ENCODE data around the gene HMGB2. TPM values are rescaled to one million over a fixed set of nuclear protein-coding genes. Genes with fewer than 3 reads are reported as not detected.
A peak's percentile ranks its signal among the peaks of the same experiment; 100 is the strongest.

The HMGB2 gene
- polyA plus RNA-seq, 3 donors: 129 to 299 (median 248) TPM

GRCh38 chr4:173381610-173382009 lies 47.5 kb upstream of the HMGB2 start:
- no peak overlapping the region for H3K4me3 Mint-ChIP-seq
- peaks cover 7 to 20% of the 10 kb centered on the region in 2 donors for H3K36me3 Mint-ChIP-seq
- H3K27ac ChIP-seq (ENCODE audit: low read depth in 1 of 2, low read length in 2 of 2): no peak overlapping the region
- DNase-seq: no peak
- peaks cover 14% of the 10 kb centered on the region for H3K4me1 Mint-ChIP-seq
- no peaks in the 10 kb centered on the region for H3K9me3 ChIP-seq (replicated peaks in 1 of 2; ENCODE audit: control insufficient read depth in 1 of 2, insufficient read depth in 1 of 2, low read length in 2 of 2)
- H4K20me1 ChIP-seq (ENCODE audit: insufficient read depth, low read length): peaks cover 11% of the 10 kb centered on the region
- H3K27me3 ChIP-seq (ENCODE audit: control insufficient read depth in 2 of 2, insufficient read depth in 2 of 2, low read length in 2 of 2): no peaks in the 10 kb centered on the region
- no peak for TF ChIP-seq CTCF (IDR thresholded peaks at IDR 0.05)
- H3K27ac Mint-ChIP-seq: peak overlapping the region in 1 of 7 donors; percentile 10
- H3K27me3 Mint-ChIP-seq (ENCODE audit: low read depth in 3 of 3): no peaks in the 10 kb centered on the region
- H3K4me3 ChIP-seq (replicated peaks in 1 of 3; ENCODE audit: low read depth in 2 of 3, low read length in 3 of 3): no peak overlapping the region
- H3K36me3 ChIP-seq (replicated peaks in 1 of 2; ENCODE audit: control insufficient read depth in 1 of 2, insufficient read depth in 2 of 2, low read length in 2 of 2): peaks cover 18 to 28% of the 10 kb centered on the region in 2 donors
- H3K4me1 ChIP-seq (ENCODE audit: control insufficient read depth in 1 of 2, insufficient read depth in 2 of 2, low read length in 2 of 2): peaks cover 0 to 12% of the 10 kb centered on the region in 2 donors
- no peak overlapping the region for H3K4me2 ChIP-seq (replicated peaks; ENCODE audit: extremely low read depth, low read length, poor library complexity, severe bottlenecking)
- H3K9me3 Mint-ChIP-seq: no peaks in the 10 kb centered on the region
- WGBS (ENCODE audit: insufficient coverage): no CpG with 5 or more reads among the region's 1 CpG
- intact Hi-C loops (cut with micrococcal nuclease): no loop called here
- H2AFZ ChIP-seq (ENCODE audit: insufficient read depth, low read depth, low read length, poor library complexity, severe bottlenecking): no peak overlapping the region
- H3K79me2 ChIP-seq (ENCODE audit: insufficient read depth, low read length): peaks cover 13% of the 10 kb centered on the region
- no peak overlapping the region for H3K9ac ChIP-seq (ENCODE audit: insufficient read depth, low read length, poor library complexity, severe bottlenecking)

GRCh38 chr4:173380987-173381386 lies 46.8 kb upstream of the HMGB2 start:
- Mint-ChIP-seq H3K4me3 (no peak overlapping the region), H3K36me3 (peaks cover 10 to 18% of the 10 kb centered on the region in 2 donors)
- no peak for DNase-seq

More at GRCh38 chr4:173380987-173381386, 46.8 kb upstream of the HMGB2 start:
- Histone ChIP-seq H3K4me1 (ENCODE audit: control insufficient read depth in 1 of 2, insufficient read depth in 2 of 2, low read length in 2 of 2) (peaks cover 0 to 12% of the 10 kb centered on the region in 2 donors), H4K20me1 (ENCODE audit: insufficient read depth, low read length) (peaks cover 14% of the 10 kb centered on the region), H3K79me2 (ENCODE audit: insufficient read depth, low read length) (peaks cover 17% of the 10 kb centered on the region), H3K27me3 (ENCODE audit: control insufficient read depth in 2 of 2, insufficient read depth in 2 of 2, low read length in 2 of 2) (no peaks in the 10 kb centered on the region), H3K9me3 (replicated peaks in 1 of 2; ENCODE audit: control insufficient read depth in 1 of 2, insufficient read depth in 1 of 2, low read length in 2 of 2) (no peaks in the 10 kb centered on the region), H3K4me3 (replicated peaks in 1 of 3; ENCODE audit: low read depth in 2 of 3, low read length in 3 of 3) (no peak overlapping the region), H2AFZ (ENCODE audit: insufficient read depth, low read depth, low read length, poor library complexity, severe bottlenecking) (no peak overlapping the region), H3K4me2 (replicated peaks; ENCODE audit: extremely low read depth, low read length, poor library complexity, severe bottlenecking) (no peak overlapping the region), H3K27ac (ENCODE audit: low read depth in 1 of 2, low read length in 2 of 2) (no peak overlapping the region), H3K9ac (ENCODE audit: insufficient read depth, low read length, poor library complexity, severe bottlenecking) (no peak overlapping the region), H3K36me3 (replicated peaks in 1 of 2; ENCODE audit: control insufficient read depth in 1 of 2, insufficient read depth in 2 of 2, low read length in 2 of 2) (peaks cover 20 to 32% of the 10 kb centered on the region in 2 donors)
- no peak overlapping the region for H3K27ac Mint-ChIP-seq
- intact Hi-C loops (cut with micrococcal nuclease): no loop called here
- H3K4me1 Mint-ChIP-seq: peaks cover 14% of the 10 kb centered on the region
- no peaks in the 10 kb centered on the region for H3K27me3 Mint-ChIP-seq (ENCODE audit: low read depth in 3 of 3)
- H3K9me3 Mint-ChIP-seq: no peaks in the 10 kb centered on the region
- TF ChIP-seq CTCF (IDR thresholded peaks at IDR 0.05): no peak
